HEK293 (cell line): ENCODE data around the gene SIM2.
A peak's percentile ranks its signal among the peaks of the same experiment; 100 is the strongest.

Source experiments
- BCL11A ChIP-seq: fragments of 450-650 bp; formaldehyde crosslinking; IDR thresholded peaks from 2 replicates; pipeline ENCODE4 v1.5.1; 2016; ENCODE audit warnings: low read depth, missing biosample characterization, missing genetic modification characterization
- MYNN ChIP-seq: fragments of 450-650 bp; formaldehyde crosslinking; IDR thresholded peaks from 2 replicates; pipeline ENCODE4 v1.5.1; 2016; ENCODE audit warnings: missing biosample characterization, missing genetic modification characterization, borderline replicate concordance
- ZBTB21 ChIP-seq: fragments of 450-650 bp; formaldehyde crosslinking; IDR thresholded peaks from 2 replicates; pipeline ENCODE4 v1.5.1; 2017; ENCODE audit warnings: missing biosample characterization, missing genetic modification characterization
- ZNF423 ChIP-seq: fragments of 450-650 bp; formaldehyde crosslinking; IDR thresholded peaks from 2 replicates; pipeline ENCODE4 v1.5.1; 2016; ENCODE audit warnings: missing biosample characterization, missing genetic modification characterization
- ZNF558 ChIP-seq: fragments of 450-650 bp; formaldehyde crosslinking; IDR thresholded peaks from 2 replicates; pipeline ENCODE4 v1.5.1; 2016; ENCODE audit warnings: missing biosample characterization, missing genetic modification characterization
- ZNF747 ChIP-seq: fragments of 450-650 bp; formaldehyde crosslinking; IDR thresholded peaks from 2 replicates; pipeline ENCODE4 v1.5.1; 2016; ENCODE audit warnings: missing biosample characterization, missing genetic modification characterization
- ZNF830 ChIP-seq: fragments of 450-650 bp; IDR thresholded peaks from 2 replicates; pipeline ENCODE4 v1.5.0; 2018; ENCODE audit warnings: missing biosample characterization, missing genetic modification characterization, low read depth, mild to moderate bottlenecking, moderate library complexity
- ZSCAN16 ChIP-seq: fragments of 450-650 bp; formaldehyde crosslinking; IDR thresholded peaks from 2 replicates; pipeline ENCODE4 v1.5.1; 2016; ENCODE audit warnings: missing biosample characterization, missing genetic modification characterization
- TF ChIP-seq, protein P1 (sequence below): fragments of 450-650 bp; formaldehyde crosslinking; IDR thresholded peaks from 2 replicates; pipeline ENCODE4 v1.5.1; 2016; ENCODE audit warnings: missing biosample characterization, missing genetic modification characterization
- TF ChIP-seq, protein P2 (sequence below): fragments of 450-650 bp; formaldehyde crosslinking; IDR thresholded peaks from 2 replicates; pipeline ENCODE4 v1.5.1; 2016; ENCODE audit warnings: missing biosample characterization, missing genetic modification characterization

DNA sequence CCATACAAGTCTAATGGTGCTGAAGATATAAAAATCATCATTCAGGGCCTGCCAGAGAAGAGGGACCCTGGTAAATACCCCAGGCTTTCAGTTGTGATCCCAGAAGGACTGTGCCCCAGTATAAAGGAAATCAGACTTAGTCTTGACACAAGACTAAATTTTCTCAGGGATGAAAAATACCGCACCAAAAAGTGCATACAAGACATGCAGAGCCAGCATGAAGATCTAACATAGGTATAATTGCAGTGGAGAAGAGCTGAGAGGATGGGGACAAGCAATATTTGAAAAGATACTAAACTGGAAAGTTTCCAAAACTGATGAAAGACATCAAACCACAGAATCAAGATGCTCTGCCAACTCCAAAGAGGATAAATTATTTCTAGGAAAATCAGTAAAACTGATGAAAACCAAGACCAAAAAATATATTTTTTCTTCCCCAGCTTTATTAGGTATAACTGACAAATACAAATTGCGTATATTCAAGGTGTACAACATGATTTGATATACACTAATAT is 17.7 kb upstream of the SIM2 start:
- TF ChIP-seq ZBTB21 (no peak), MYNN (tag by site-specific recombination) (no peak), BCL11A (tag by site-specific recombination) (no peak), ZNF558 (tag by site-specific recombination) (peak; percentile 97), ZNF423 (no peak), ZNF830 (tag by site-specific recombination) (no peak), ZNF747 (tag by site-specific recombination) (no peak), ZSCAN16 (tag by site-specific recombination) (no peak)
- TF ChIP-seq, protein P1, sequence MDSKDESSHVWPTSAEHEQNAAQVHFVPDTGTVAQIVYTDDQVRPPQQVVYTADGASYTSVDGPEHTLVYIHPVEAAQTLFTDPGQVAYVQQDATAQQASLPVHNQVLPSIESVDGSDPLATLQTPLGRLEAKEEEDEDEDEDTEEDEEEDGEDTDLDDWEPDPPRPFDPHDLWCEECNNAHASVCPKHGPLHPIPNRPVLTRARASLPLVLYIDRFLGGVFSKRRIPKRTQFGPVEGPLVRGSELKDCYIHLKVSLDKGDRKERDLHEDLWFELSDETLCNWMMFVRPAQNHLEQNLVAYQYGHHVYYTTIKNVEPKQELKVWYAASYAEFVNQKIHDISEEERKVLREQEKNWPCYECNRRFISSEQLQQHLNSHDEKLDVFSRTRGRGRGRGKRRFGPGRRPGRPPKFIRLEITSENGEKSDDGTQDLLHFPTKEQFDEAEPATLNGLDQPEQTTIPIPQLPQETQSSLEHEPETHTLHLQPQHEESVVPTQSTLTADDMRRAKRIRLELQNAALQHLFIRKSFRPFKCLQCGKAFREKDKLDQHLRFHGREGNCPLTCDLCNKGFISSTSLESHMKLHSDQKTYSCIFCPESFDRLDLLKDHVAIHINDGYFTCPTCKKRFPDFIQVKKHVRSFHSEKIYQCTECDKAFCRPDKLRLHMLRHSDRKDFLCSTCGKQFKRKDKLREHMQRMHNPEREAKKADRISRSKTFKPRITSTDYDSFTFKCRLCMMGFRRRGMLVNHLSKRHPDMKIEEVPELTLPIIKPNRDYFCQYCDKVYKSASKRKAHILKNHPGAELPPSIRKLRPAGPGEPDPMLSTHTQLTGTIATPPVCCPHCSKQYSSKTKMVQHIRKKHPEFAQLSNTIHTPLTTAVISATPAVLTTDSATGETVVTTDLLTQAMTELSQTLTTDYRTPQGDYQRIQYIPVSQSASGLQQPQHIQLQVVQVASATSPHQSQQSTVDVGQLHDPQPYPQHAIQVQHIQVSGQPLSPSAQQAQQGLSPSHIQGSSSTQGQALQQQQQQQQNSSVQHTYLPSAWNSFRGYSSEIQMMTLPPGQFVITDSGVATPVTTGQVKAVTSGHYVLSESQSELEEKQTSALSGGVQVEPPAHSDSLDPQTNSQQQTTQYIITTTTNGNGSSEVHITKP (tag by site-specific recombination): no peak
- TF ChIP-seq, protein P2, sequence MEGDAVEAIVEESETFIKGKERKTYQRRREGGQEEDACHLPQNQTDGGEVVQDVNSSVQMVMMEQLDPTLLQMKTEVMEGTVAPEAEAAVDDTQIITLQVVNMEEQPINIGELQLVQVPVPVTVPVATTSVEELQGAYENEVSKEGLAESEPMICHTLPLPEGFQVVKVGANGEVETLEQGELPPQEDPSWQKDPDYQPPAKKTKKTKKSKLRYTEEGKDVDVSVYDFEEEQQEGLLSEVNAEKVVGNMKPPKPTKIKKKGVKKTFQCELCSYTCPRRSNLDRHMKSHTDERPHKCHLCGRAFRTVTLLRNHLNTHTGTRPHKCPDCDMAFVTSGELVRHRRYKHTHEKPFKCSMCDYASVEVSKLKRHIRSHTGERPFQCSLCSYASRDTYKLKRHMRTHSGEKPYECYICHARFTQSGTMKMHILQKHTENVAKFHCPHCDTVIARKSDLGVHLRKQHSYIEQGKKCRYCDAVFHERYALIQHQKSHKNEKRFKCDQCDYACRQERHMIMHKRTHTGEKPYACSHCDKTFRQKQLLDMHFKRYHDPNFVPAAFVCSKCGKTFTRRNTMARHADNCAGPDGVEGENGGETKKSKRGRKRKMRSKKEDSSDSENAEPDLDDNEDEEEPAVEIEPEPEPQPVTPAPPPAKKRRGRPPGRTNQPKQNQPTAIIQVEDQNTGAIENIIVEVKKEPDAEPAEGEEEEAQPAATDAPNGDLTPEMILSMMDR: no peak
